GM12878 (cell line): ENCODE data around the gene SPON2. TPM values are rescaled to one million over a fixed set of nuclear protein-coding genes. Genes with fewer than 3 reads are reported as not detected.

ENCODE experiments used
- ATAC-seq: fragments of 200-7000 bp; cut with Tn5 transposase; 3 replicates; pipeline ENCODE4 v1.9.1; 2020; ENCODE audit warnings: mild to moderate bottlenecking, moderate library complexity
- BruUV-seq: library from RNA; stranded (reverse); fragments of 400-500 nt; replicated peaks from 2 replicates; lab custom pipeline; 2021; lab: Mats Ljungman, UMichigan
- CTCF ChIA-PET: fragments of 300-600 bp; sonication (Branson Sonifier 250); formaldehyde crosslinking; extraction: SDS; loops from one replicate; lab custom pipeline; 2021; ENCODE audit warnings: inconsistent platforms; lab: Yijun Ruan, JAX
- POLR2A ChIA-PET: fragments of 350-600 bp; formaldehyde crosslinking; extraction: SDS; loops from one replicate; lab custom pipeline; 2021; ENCODE audit warnings: inconsistent platforms; lab: Charles Lee
- RAD21 ChIA-PET: fragments of 300-600 bp; sonication (Branson Sonifier 250); formaldehyde crosslinking; loops from one replicate; lab custom pipeline; 2023; ENCODE audit warnings: antibody characterized with exemption; ENCODE audit not compliant: unreplicated experiment; lab: Charles Lee
- SMC1A ChIA-PET: fragments of 300-600 bp; sonication (Branson Sonifier 250); formaldehyde crosslinking; loops from one replicate; lab custom pipeline; 2023; ENCODE audit not compliant: unreplicated experiment, uncharacterized antibody; lab: Charles Lee
- DNase-seq: peaks from one replicate; pipeline ENCODE4 v3.0.0-alpha.2; 2011; ENCODE audit warnings: low read depth, low spot score
- FAIRE-seq: peaks from 3 replicates; lab custom pipeline; 2011; peaks lifted over from hg19 to GRCh38; lab: Jason Lieb, UNC
- H2AFZ ChIP-seq: 2 replicates; pipeline ENCODE4 v1.6.0; 2011; ENCODE audit warnings: low read depth, low read length, control low read depth; ENCODE audit not compliant: control insufficient read depth
- H3K27ac ChIP-seq: 2 replicates; pipeline ENCODE4 v1.5.1; 2011; ENCODE audit warnings: control low read depth; ENCODE audit not compliant: control insufficient read depth, insufficient read depth
- H3K27me3 ChIP-seq, 2 experiments: replicated peaks in 1 of 2; 2 replicates each; pipeline versions ENCODE4 v1.6.0 to v1.6.1; 2011; ENCODE audit warnings: low read length in 1 of 2; ENCODE audit not compliant: control insufficient read depth in 2 of 2, insufficient read depth in 2 of 2
- H3K36me3 ChIP-seq, 2 experiments: 2 replicates each; pipeline ENCODE4 v1.5.1; 2011; ENCODE audit warnings: low read length in 1 of 2; ENCODE audit not compliant: control insufficient read depth in 2 of 2, insufficient read depth in 2 of 2
- H3K4me1 ChIP-seq: 2 replicates; pipeline ENCODE4 v1.6.1; 2011; ENCODE audit warnings: mild to moderate bottlenecking, low read length, moderate library complexity, mixed read lengths; ENCODE audit not compliant: control insufficient read depth, insufficient read depth
- H3K4me2 ChIP-seq: 2 replicates; pipeline ENCODE4 v1.6.0; 2011; ENCODE audit warnings: control low read depth; ENCODE audit not compliant: control insufficient read depth, insufficient read depth
- H3K4me3 ChIP-seq: fragments of 200-600 bp; sonication (generic); 2 replicates; pipeline ENCODE4 v1.5.1; 2016
- H3K79me2 ChIP-seq: 2 replicates; pipeline ENCODE4 v1.6.0; 2011; ENCODE audit warnings: low read length; ENCODE audit not compliant: control insufficient read depth, insufficient read depth
- H3K9ac ChIP-seq: 2 replicates; pipeline ENCODE4 v1.8.0; 2011; ENCODE audit warnings: low read length, control low read depth, mixed read lengths; ENCODE audit not compliant: control insufficient read depth, insufficient read depth
- H3K9me3 ChIP-seq: replicated peaks from 3 replicates; pipeline ENCODE4 v1.5.1; 2011; ENCODE audit warnings: mild to moderate bottlenecking, low read length; ENCODE audit not compliant: control insufficient read depth, insufficient read depth
- H4K20me1 ChIP-seq: 2 replicates; pipeline ENCODE4 v1.6.0; 2011; ENCODE audit not compliant: control insufficient read depth, insufficient read depth
- ATF7 ChIP-seq: fragments of 450-650 bp; IDR thresholded peaks from 2 replicates; pipeline ENCODE4 v1.6.1; 2016; ENCODE audit warnings: low read depth, mild to moderate bottlenecking
- BCL11A ChIP-seq: IDR thresholded peaks from 2 replicates; pipeline ENCODE4 v1.6.1; 2011; ENCODE audit warnings: low read depth, low read length
- CREB1 ChIP-seq: IDR thresholded peaks from 2 replicates; pipeline ENCODE4 v1.6.1; 2012; ENCODE audit warnings: low read depth, mild to moderate bottlenecking, inconsistent platforms
- CREM ChIP-seq: IDR thresholded peaks from 2 replicates; pipeline ENCODE4 v1.6.1; 2014; ENCODE audit warnings: antibody characterized with exemption, low read depth
- EGR1 ChIP-seq, 2 experiments: IDR thresholded peaks; 1 replicate in 1 of 2; 2 replicates in 1 of 2; pipeline ENCODE4 v1.6.1; 2011 to 2012; ENCODE audit warnings: low read depth in 2 of 2, low read length in 2 of 2, borderline replicate concordance in 1 of 2, mild to moderate bottlenecking in 1 of 2, moderate library complexity in 1 of 2
- HDGF ChIP-seq: fragments of 450-650 bp; IDR thresholded peaks from 2 replicates; pipeline ENCODE4 v1.6.1; 2016; ENCODE audit warnings: antibody characterized with exemption
- LARP7 ChIP-seq: fragments of 450-650 bp; IDR thresholded peaks from 2 replicates; pipeline ENCODE4 v1.6.1; 2017; ENCODE audit warnings: mild to moderate bottlenecking
- MTA2 ChIP-seq: fragments of 450-650 bp; IDR thresholded peaks from 2 replicates; pipeline ENCODE4 v1.6.1; 2016; ENCODE audit warnings: low read depth, mild to moderate bottlenecking, moderate library complexity
- NBN ChIP-seq: fragments of 450-650 bp; IDR thresholded peaks from 2 replicates; pipeline ENCODE4 v1.6.1; 2016
- RUNX3 ChIP-seq: IDR thresholded peaks from 2 replicates; pipeline ENCODE4 v1.6.1; 2012; ENCODE audit warnings: low read length, inconsistent platforms
- SREBF1 ChIP-seq: IDR thresholded peaks from 2 replicates; pipeline ENCODE4 v1.6.1; 2012; ENCODE audit warnings: mild to moderate bottlenecking, low read length
- ZNF207 ChIP-seq: fragments of 450-650 bp; IDR thresholded peaks from 2 replicates; pipeline ENCODE4 v1.6.1; 2014; ENCODE audit warnings: antibody characterized with exemption, mild to moderate bottlenecking, borderline replicate concordance
- WGBS: methylation state at CpG from one replicate; pipeline ENCODE4 v1.1.6; 2016; ENCODE audit warnings: low lambda C conversion rate; ENCODE audit not compliant: insufficient replicate concordance, insufficient coverage; ENCODE audit errors: missing lambda C conversion rate; 5-methylcytosine and 5-hydroxymethylcytosine counted together
- in situ Hi-C: fragments of 300-500 bp; cut with MboI; formaldehyde crosslinking; loops from 9 replicates; pipeline ENCODE4 v1.14.3; 2018; ENCODE audit warnings: mixed read lengths
- intact Hi-C: fragments of 100-400 bp; cut with micrococcal nuclease; formaldehyde crosslinking; loops from one replicate; pipeline ENCODE4 v1.14.2; 2022; ENCODE audit not compliant: unreplicated experiment
- polyA plus RNA-seq, 11 experiments: library from polyadenylated mRNA; depleted of rRNA in 4 of 11; unstranded in 6 of 11; stranded (reverse) in 5 of 11; fragments of >200 nt; fragmentation: Nextera tagmentation in 4 of 11; fragmentation: Illumina TruSeq in 1 of 11; extraction: Ambion mirVana in 4 of 11; extraction: Trizol in 1 of 11; gene quantifications; 1 replicate in 1 of 11; 2 replicates in 10 of 11; pipeline versions ENCODE4 v1.2.1 to v1.2.3, GENCODE V29; 2011 to 2016; ENCODE audit warnings: inconsistent platforms in 2 of 11, missing spikeins in 2 of 11, low read depth in 1 of 11
- total RNA-seq, 4 experiments: library from RNA; depleted of rRNA in 3 of 4; stranded (reverse); fragments of >200 nt in 3 of 4; fragmentation: Illumina TruSeq in 1 of 4; extraction: Trizol in 1 of 4; gene quantifications; 2 replicates each; pipeline versions ENCODE4 v1.2.1 to v1.2.3, GENCODE V29; 2013 to 2021
- TF ChIP-seq, protein P1 (sequence below): IDR thresholded peaks from 2 replicates; pipeline ENCODE4 v1.6.1; 2011; ENCODE audit warnings: mild to moderate bottlenecking, low read depth, low read length, moderate library complexity; ENCODE audit not compliant: insufficient replicate concordance
- TF ChIP-seq, protein P2 (sequence below): fragments of 450-650 bp; IDR thresholded peaks from 2 replicates; pipeline ENCODE4 v1.6.1; 2016; ENCODE audit warnings: mild to moderate bottlenecking

Gene SPON2
- total and polyA plus RNA-seq, 10 of the 15 experiments (the other 5 are each of a cell fraction or from before 2014, with no cell fraction given): 1.1 to 11.2 (median 7.3) TPM

DNA sequence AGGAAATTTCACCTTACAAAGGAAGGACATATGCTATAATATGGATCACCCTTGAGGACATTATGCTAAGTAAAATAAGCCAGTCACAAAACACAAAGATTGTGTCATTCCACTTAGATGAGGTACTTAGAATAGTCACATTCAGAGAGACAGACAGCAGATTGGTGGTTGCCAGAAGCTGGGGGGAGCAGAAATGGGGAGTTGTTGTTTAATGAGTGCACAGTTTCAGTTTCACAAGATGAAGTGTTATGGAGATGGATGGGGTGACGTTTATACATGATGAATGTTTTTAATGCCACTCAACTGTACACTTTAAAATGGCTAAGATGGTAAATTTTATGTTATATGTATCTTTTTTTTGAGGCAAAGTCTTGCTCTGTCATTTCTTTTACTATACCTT is 14.8 kb upstream of the SPON2 start:
- no peaks in the 10 kb centered on the region for H4K20me1 ChIP-seq
- H3K4me3 ChIP-seq: no peak overlapping the region
- H3K36me3 ChIP-seq: no peaks in the 10 kb centered on the region
- SMC1A ChIA-PET: interaction anchor here (0.8 to 1.7 kb wide), 4 partner anchors 10 to 56 kb away, joined by 3 to 5 read pairs (median 3); no protein-coding TSS in a partner anchor
- H2AFZ ChIP-seq: no peak overlapping the region
- H3K9me3 ChIP-seq: peaks cover 6% of the 10 kb centered on the region; the same call in 2 of the 3 replicates
- peak; percentile 73 for FAIRE-seq
- CTCF ChIA-PET: interaction anchor here (1.3 kb wide), 1 partner anchor 17 kb away, joined by 3 read pairs; no protein-coding TSS in a partner anchor
- WGBS: 0% methylated on average over 1 of the region's 1 CpG
- H3K79me2 ChIP-seq: no peaks in the 10 kb centered on the region
- DNase-seq: no peak
- peak; percentile 93 for ATAC-seq
- in situ Hi-C loops: no loop called here
- H3K9ac ChIP-seq: no peak overlapping the region
- peaks cover 27% of the 10 kb centered on the region for H3K4me1 ChIP-seq
- H3K27me3 ChIP-seq: no peaks in the 10 kb centered on the region
- POLR2A ChIA-PET: interaction anchor here (0.6 to 2.0 kb wide), 2 partner anchors 13 to 32 kb away, joined by 3 to 8 read pairs; no protein-coding TSS in a partner anchor
- 0 out of 2 replicates have a peak overlapping the region, but pooled peaks have one; percentile 19 for H3K4me2 ChIP-seq
- no peak overlapping the region; the same call in 1 of the 2 replicates for H3K27ac ChIP-seq
- TF ChIP-seq SREBF1: no peak
- TF ChIP-seq MTA2: peak; percentile 59; the same call in 1 of the 2 replicates
- TF ChIP-seq CREM: 0 out of 2 replicates have a peak, but pooled peaks have one; percentile 25
- TF ChIP-seq LARP7: no peak
- peak; percentile 49; the same call in 1 of the 2 replicates for TF ChIP-seq BCL11A
- TF ChIP-seq HDGF: 0 out of 2 replicates have a peak, but pooled peaks have one; percentile 20
- 0 out of 2 replicates have a peak, but pooled peaks have one; percentile 22 for TF ChIP-seq CREB1
- TF ChIP-seq RUNX3: peak; percentile 46; the same call in 1 of the 2 replicates
- TF ChIP-seq ATF7: peak; percentile 79
- TF ChIP-seq, protein P1, sequence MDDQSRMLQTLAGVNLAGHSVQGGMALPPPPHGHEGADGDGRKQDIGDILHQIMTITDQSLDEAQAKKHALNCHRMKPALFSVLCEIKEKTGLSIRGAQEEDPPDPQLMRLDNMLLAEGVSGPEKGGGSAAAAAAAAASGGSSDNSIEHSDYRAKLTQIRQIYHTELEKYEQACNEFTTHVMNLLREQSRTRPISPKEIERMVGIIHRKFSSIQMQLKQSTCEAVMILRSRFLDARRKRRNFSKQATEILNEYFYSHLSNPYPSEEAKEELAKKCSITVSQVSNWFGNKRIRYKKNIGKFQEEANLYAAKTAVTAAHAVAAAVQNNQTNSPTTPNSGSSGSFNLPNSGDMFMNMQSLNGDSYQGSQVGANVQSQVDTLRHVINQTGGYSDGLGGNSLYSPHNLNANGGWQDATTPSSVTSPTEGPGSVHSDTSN: peak; percentile 65
- TF ChIP-seq ZNF207: 0 out of 2 replicates have a peak, but pooled peaks have one; percentile 39
- no peak for TF ChIP-seq EGR1 (IDR thresholded peaks at IDR 0.05; ENCODE audit: borderline replicate concordance in 1 of 2, low read depth in 2 of 2, low read length in 2 of 2)
- TF ChIP-seq NBN: peak; percentile 64
- TF ChIP-seq, protein P2, sequence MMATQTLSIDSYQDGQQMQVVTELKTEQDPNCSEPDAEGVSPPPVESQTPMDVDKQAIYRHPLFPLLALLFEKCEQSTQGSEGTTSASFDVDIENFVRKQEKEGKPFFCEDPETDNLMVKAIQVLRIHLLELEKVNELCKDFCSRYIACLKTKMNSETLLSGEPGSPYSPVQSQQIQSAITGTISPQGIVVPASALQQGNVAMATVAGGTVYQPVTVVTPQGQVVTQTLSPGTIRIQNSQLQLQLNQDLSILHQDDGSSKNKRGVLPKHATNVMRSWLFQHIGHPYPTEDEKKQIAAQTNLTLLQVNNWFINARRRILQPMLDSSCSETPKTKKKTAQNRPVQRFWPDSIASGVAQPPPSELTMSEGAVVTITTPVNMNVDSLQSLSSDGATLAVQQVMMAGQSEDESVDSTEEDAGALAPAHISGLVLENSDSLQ: peak; percentile 93
- TF ChIP-seq, all 136 proteins: peak for 11
- intact Hi-C loops: loop anchor here (2.0 kb wide), 1 partner anchor 14 kb away; no protein-coding TSS in a partner anchor
- RAD21 ChIA-PET: interaction anchor here (1.0 to 1.7 kb wide), 2 partner anchors 32 to 60 kb away, joined by 3 to 4 read pairs; no protein-coding TSS in a partner anchor
- no TSS peak for BruUV-seq
